H1 (cell line): ENCODE results near the gene FXYD5. TPM values are rescaled to one million over a fixed set of nuclear protein-coding genes. Genes with fewer than 3 reads are reported as not detected.

Source experiments
- ATF2 ChIP-seq: IDR thresholded peaks from 2 replicates; pipeline ENCODE4 v1.6.1; 2012; ENCODE audit warnings: low read length, inconsistent platforms
- CTCF ChIP-seq, 3 experiments: IDR thresholded peaks; 1 replicate in 2 of 3; 2 replicates in 1 of 3; pipeline versions ENCODE4 v1.5.1 to v1.6.1; 2011; ENCODE audit warnings: low read length in 3 of 3, mild to moderate bottlenecking in 3 of 3, inconsistent platforms in 2 of 3, low read depth in 1 of 3, moderate library complexity in 1 of 3; ENCODE audit not compliant: insufficient read depth in 1 of 3; ENCODE audit errors: control extremely low read depth in 1 of 3
- RAD21 ChIP-seq, 2 experiments: IDR thresholded peaks in 1 of 2; conservative IDR thresholded peaks in 1 of 2; 2 replicates each; pipeline ENCODE4 v1.6.1; 2011; ENCODE audit warnings: low read depth in 2 of 2, low read length in 2 of 2, improper control_type of control experiment in 1 of 2, inconsistent platforms in 1 of 2, mild to moderate bottlenecking in 1 of 2, moderate library complexity in 1 of 2
- TAF7 ChIP-seq: optimal IDR thresholded peaks from 2 replicates; pipeline ENCODE3; 2011; ENCODE audit warnings: low read depth, mild to moderate bottlenecking, inconsistent platforms, low read length, moderate library complexity, borderline replicate concordance
- polyA plus RNA-seq, 7 experiments: library from polyadenylated mRNA; depleted of rRNA in 3 of 7; stranded (reverse) in 5 of 7; unstranded in 2 of 7; fragments of >200 nt in 5 of 7; fragments of 200-250 nt in 2 of 7; gene quantifications; 1 replicate in 5 of 7; 2 replicates in 1 of 7; 4 replicates in 1 of 7; pipeline versions ENCODE4 v1.2.1 to v1.2.3, GENCODE V29; 2011 to 2013; ENCODE audit warnings: missing spikeins in 2 of 7, mixed read lengths in 2 of 7
- total RNA-seq: library from RNA; stranded (reverse); fragmentation: NEBNext Ultra II Directional; extraction: Animal tissue kit (Norgen Biotek cat#: 25700); gene quantifications from 2 replicates; pipeline ENCODE4 v1.2.1, GENCODE V29; 2021

Gene FXYD5
- total and polyA plus RNA-seq, 2 of the 8 experiments (the other 6 are each of a cell fraction or from before 2014, with no cell fraction given) = 99.0 to 191 TPM

GRCh38 chr19:35119578-35120155 lies 34.9 kb upstream of the FXYD5 start (continued):
- TF ChIP-seq ATF2 (no peak), CTCF (IDR thresholded peaks at IDR 0.05; ENCODE audit: control extremely low read depth in 1 of 3, insufficient read depth in 1 of 3, low read depth in 1 of 3, low read length in 3 of 3) (no peak), RAD21 (IDR thresholded peaks at IDR 0.05 in 1 of 2, conservative IDR thresholded peaks at IDR 0.05 in 1 of 2; ENCODE audit: low read depth in 2 of 2, low read length in 2 of 2) (no peak), TAF7 (no peak)
